HepG2 (cell line): Measurements from ENCODE around the gene GBGT1. TPM values are rescaled to one million over a fixed set of nuclear protein-coding genes. Genes with fewer than 3 reads are reported as not detected.

ENCODE experiments used
- ATAC-seq: fragments of 200-7000 bp; cut with Tn5 transposase; 3 replicates; pipeline ENCODE4 v1.9.1; 2020; ENCODE audit warnings: mild to moderate bottlenecking, moderate library complexity
- BruUV-seq: library from RNA; stranded (reverse); fragments of 400-500 nt; replicated peaks from 2 replicates; lab custom pipeline; 2021; lab: Mats Ljungman, UMichigan
- CTCF ChIA-PET: fragments of 300-600 bp; formaldehyde crosslinking; extraction: SDS; loops from one replicate; lab custom pipeline; 2021; ENCODE audit warnings: low total read pairs, inconsistent platforms, low intra/inter-chr PET ratio; lab: Yijun Ruan, JAX
- POLR2A ChIA-PET: fragments of 350-600 bp; sonication (Branson Sonifier 250); formaldehyde crosslinking; loops from one replicate; lab custom pipeline; 2020; ENCODE audit warnings: antibody characterized with exemption, inconsistent platforms; lab: Yijun Ruan, JAX
- DNase-seq: peaks from one replicate; pipeline ENCODE4 v3.0.0-alpha.2; 2015; ENCODE audit warnings: low spot score
- FAIRE-seq: peaks from 3 replicates; lab custom pipeline; 2011; peaks lifted over from hg19 to GRCh38; lab: Jason Lieb, UNC
- H2AFZ ChIP-seq: one replicate; pipeline ENCODE4 v1.6.1; 2011; ENCODE audit warnings: low read length, inconsistent platforms
- H3K27ac ChIP-seq: fragments of 300-600 bp; 3 replicates; pipeline ENCODE4 v1.8.0; 2011; ENCODE audit warnings: mixed run types, mild to moderate bottlenecking, mixed read lengths, low read length, inconsistent platforms; ENCODE audit not compliant: insufficient read depth; ENCODE audit errors: extremely low read length
- H3K27me3 ChIP-seq, 2 experiments: fragments of 200-600 bp in 1 of 2; 2 replicates in 1 of 2; 3 replicates in 1 of 2; pipeline versions ENCODE4 v1.6.0 to v1.8.0; 2011; ENCODE audit warnings: low read length in 2 of 2, mild to moderate bottlenecking in 2 of 2, moderate library complexity in 2 of 2, inconsistent platforms in 1 of 2; ENCODE audit not compliant: insufficient read depth in 2 of 2, control insufficient read depth in 1 of 2
- H3K36me3 ChIP-seq, 2 experiments: fragments of 200-600 bp in 1 of 2; replicated peaks in 1 of 2; 2 replicates in 1 of 2; 3 replicates in 1 of 2; pipeline versions ENCODE4 v1.5.1 to v1.8.0; 2011; ENCODE audit warnings: low read length in 2 of 2, inconsistent platforms in 1 of 2; ENCODE audit not compliant: insufficient read depth in 2 of 2, control insufficient read depth in 1 of 2
- H3K4me1 ChIP-seq: 2 replicates; pipeline ENCODE4 v1.5.1; 2012; ENCODE audit warnings: low read length, inconsistent platforms; ENCODE audit not compliant: insufficient read depth
- H3K4me2 ChIP-seq: 2 replicates; pipeline ENCODE4 v1.6.0; 2011; ENCODE audit warnings: low read depth, low read length, inconsistent platforms
- H3K4me3 ChIP-seq, 3 experiments: fragments of 200-600 bp in 1 of 3; sonication (generic), shearing (Covaris generic) in 1 of 3; replicated peaks in 1 of 3; 2 replicates each; pipeline ENCODE4 v1.5.1; 2011 to 2016; ENCODE audit warnings: low read length in 3 of 3, inconsistent platforms in 2 of 3, low read depth in 2 of 3, mild to moderate bottlenecking in 2 of 3, control low read depth in 1 of 3, mixed read lengths in 1 of 3; ENCODE audit not compliant: insufficient read depth in 1 of 3
- H3K79me2 ChIP-seq: one replicate; pipeline ENCODE4 v1.6.1; 2011; ENCODE audit warnings: low read length, inconsistent platforms; ENCODE audit not compliant: insufficient read depth
- H3K9ac ChIP-seq: 2 replicates; pipeline ENCODE4 v1.6.0; 2011; ENCODE audit warnings: mild to moderate bottlenecking, low read depth, low read length, inconsistent platforms; ENCODE audit not compliant: insufficient read depth
- H3K9me3 ChIP-seq: 2 replicates; pipeline ENCODE4 v1.5.1; 2012; ENCODE audit warnings: mild to moderate bottlenecking, low read length
- H4K20me1 ChIP-seq: 2 replicates; pipeline ENCODE4 v1.6.0; 2011; ENCODE audit warnings: inconsistent platforms, mild to moderate bottlenecking, low read length, moderate library complexity; ENCODE audit not compliant: insufficient read depth
- MEF2D ChIP-seq: sonication (generic); formaldehyde crosslinking; IDR thresholded peaks from 2 replicates; pipeline ENCODE4 v1.5.1; 2020; ENCODE audit warnings: mild to moderate bottlenecking, missing genetic modification reagents
- WGBS: methylation state at CpG from one replicate; pipeline ENCODE4 v1.1.6; 2017; ENCODE audit warnings: low lambda C conversion rate; 5-methylcytosine and 5-hydroxymethylcytosine counted together
- in situ Hi-C: cut with HindIII; loops from 2 replicates; pipeline ENCODE4 v1.10.0; 2017; ENCODE audit warnings: low pct_unique_long_range_greater_than_20kb; ENCODE audit not compliant: extremely low pct_ligation_motif_present
- intact Hi-C: fragments of 100-400 bp; cut with micrococcal nuclease; formaldehyde crosslinking; loops from one replicate; pipeline ENCODE4 v1.10.0; 2022; ENCODE audit not compliant: unreplicated experiment
- polyA plus RNA-seq, 8 experiments: library from polyadenylated mRNA; depleted of rRNA in 3 of 8; stranded (reverse) in 7 of 8; unstranded in 1 of 8; fragments of >200 nt; fragmentation: Illumina TruSeq in 4 of 8; extraction: Trizol in 4 of 8; gene quantifications; 2 replicates each; pipeline versions ENCODE4 v1.2.1 to v1.2.3, GENCODE V29; 2011 to 2016; ENCODE audit warnings: low read depth in 4 of 8, missing spikeins in 1 of 8, mixed read lengths in 1 of 8; ENCODE audit not compliant: insufficient read depth in 1 of 8
- total RNA-seq, 5 experiments: library from RNA; depleted of rRNA; stranded (reverse); fragments of >200 nt; fragmentation: Illumina TruSeq; extraction: Trizol; gene quantifications; 2 replicates each; pipeline ENCODE4 v1.2.3, GENCODE V29; 2016; ENCODE audit warnings: low read depth in 1 of 5
- TF ChIP-seq, protein P1 (sequence below): sonication (generic); formaldehyde crosslinking; IDR thresholded peaks from 2 replicates; pipeline ENCODE4 v1.8.1; 2023; ENCODE audit warnings: mild to moderate bottlenecking, inconsistent platforms, moderate library complexity, missing genetic modification reagents, borderline replicate concordance
- TF ChIP-seq, protein P2 (sequence below): sonication (generic); formaldehyde crosslinking; IDR thresholded peaks from 2 replicates; pipeline ENCODE4 v1.5.0; 2020; ENCODE audit warnings: missing genetic modification reagents

Gene GBGT1
- total and polyA plus RNA-seq, 2 of the 13 experiments (the other 11 are each of a cell fraction or from before 2014, with no cell fraction given): not detected

- in situ Hi-C loops (no loop called here), intact Hi-C loops (no loop called here)
- no peaks in the 10 kb centered on the region for H3K27me3 ChIP-seq
- H3K36me3 ChIP-seq: no peaks in the 10 kb centered on the region; a peak in 1 of 5 replicates
- H3K9me3 ChIP-seq: no peaks in the 10 kb centered on the region
- no peak overlapping the region for H2AFZ ChIP-seq
- H3K27ac ChIP-seq: no peak overlapping the region
- ATAC-seq (no peak), FAIRE-seq (no peak), DNase-seq (no peak)
- peak overlapping the region; percentile 55; the same call in 1 of the 2 replicates for H3K9ac ChIP-seq
- POLR2A ChIA-PET: interaction anchor here (0.8 to 1.4 kb wide), 3 partner anchors 12 to 92 kb away, joined by 4 to 5 read pairs (median 5); partner anchors contain the start of gene GTF3C5
- H3K79me2 ChIP-seq: no peaks in the 10 kb centered on the region
- no peak overlapping the region for H3K4me3 ChIP-seq
- TF ChIP-seq, protein P1, sequence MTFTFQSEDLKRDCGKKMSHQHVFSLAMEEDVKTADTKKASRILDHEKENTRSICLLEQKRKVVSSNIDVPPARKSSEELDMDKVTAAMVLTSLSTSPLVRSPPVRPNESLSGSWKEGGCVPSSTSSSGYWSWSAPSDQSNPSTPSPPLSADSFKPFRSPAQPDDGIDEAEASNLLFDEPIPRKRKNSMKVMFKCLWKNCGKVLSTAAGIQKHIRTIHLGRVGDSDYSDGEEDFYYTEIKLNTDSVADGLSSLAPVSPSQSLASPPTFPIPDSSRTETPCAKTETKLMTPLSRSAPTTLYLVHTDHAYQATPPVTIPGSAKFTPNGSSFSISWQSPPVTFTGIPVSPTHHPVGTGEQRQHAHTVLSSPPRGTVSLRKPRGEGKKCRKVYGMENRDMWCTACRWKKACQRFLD (CRISPR knock-in tag): no peak
- TF ChIP-seq, protein P2, sequence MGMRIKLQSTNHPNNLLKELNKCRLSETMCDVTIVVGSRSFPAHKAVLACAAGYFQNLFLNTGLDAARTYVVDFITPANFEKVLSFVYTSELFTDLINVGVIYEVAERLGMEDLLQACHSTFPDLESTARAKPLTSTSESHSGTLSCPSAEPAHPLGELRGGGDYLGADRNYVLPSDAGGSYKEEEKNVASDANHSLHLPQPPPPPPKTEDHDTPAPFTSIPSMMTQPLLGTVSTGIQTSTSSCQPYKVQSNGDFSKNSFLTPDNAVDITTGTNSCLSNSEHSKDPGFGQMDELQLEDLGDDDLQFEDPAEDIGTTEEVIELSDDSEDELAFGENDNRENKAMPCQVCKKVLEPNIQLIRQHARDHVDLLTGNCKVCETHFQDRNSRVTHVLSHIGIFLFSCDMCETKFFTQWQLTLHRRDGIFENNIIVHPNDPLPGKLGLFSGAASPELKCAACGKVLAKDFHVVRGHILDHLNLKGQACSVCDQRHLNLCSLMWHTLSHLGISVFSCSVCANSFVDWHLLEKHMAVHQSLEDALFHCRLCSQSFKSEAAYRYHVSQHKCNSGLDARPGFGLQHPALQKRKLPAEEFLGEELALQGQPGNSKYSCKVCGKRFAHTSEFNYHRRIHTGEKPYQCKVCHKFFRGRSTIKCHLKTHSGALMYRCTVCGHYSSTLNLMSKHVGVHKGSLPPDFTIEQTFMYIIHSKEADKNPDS (CRISPR knock-in tag): no peak
- TF ChIP-seq MEF2D (CRISPR knock-in tag): 0 out of 2 replicates have a peak, but pooled peaks have one; percentile 1
- H3K4me2 ChIP-seq: peak overlapping the region; percentile 85
- peaks cover 9% of the 10 kb centered on the region; the same call in 1 of the 2 replicates for H4K20me1 ChIP-seq
- CTCF ChIA-PET: no interaction called here
- WGBS: 80% methylated on average over 4 of the region's 8 CpGs
- H3K4me1 ChIP-seq: peaks cover 47% of the 10 kb centered on the region
- BruUV-seq: no TSS peak
Observed at GRCh38 chr9:133121915-133122550, 41.7 kb downstream of the GBGT1 start.
